Measurements from ENCODE around the gene VSIG10. TPM values are rescaled to one million over a fixed set of nuclear protein-coding genes. Genes with fewer than 3 reads are reported as not detected.

VSIG10 gene
- total and polyA plus RNA-seq, 8 donors, result 8.3 to 300 (median 23.1) TPM

DNA sequence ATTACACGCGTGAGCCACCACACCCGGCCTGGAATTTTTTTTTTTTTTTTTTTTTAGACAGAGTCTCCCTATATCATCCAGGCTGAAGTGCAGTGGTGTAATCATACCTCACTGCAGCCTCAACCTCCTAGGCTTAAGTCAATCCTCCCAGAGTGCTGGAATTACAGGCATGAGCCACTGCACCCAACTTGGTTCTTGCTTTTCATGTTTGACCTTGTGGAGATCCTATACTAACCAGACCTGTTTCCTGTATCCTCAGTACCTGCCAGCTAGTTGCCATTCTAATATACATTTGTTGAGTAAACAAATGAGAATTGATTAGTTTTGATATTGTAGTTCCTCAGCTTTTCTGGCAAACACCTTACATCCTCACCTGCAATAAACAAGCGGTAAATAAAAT is 3.2 kb upstream of the VSIG10 start:
- no peaks in the 10 kb centered on the region for H3K27me3 ChIP-seq
- intact Hi-C loops (cut with DNase I; ENCODE audit: low total_unique reads), result no loop called here
- no peaks in the 10 kb centered on the region for H3K36me3 ChIP-seq
- WGBS, 5 donors, result 57 to 85% (median 63%) methylated on average over 4 of the region's 4 CpGs
- H3K9me3 ChIP-seq, result no peaks in the 10 kb centered on the region
- H3K27ac ChIP-seq, result no peak overlapping the region
- H3K4me3 ChIP-seq, result no peak overlapping the region
- peaks cover 0 to 24% (median 20%) of the 10 kb centered on the region in 4 donors for H3K4me1 ChIP-seq
- TF ChIP-seq POLR2A (IDR thresholded peaks at IDR 0.05) (no peak), POLR2AphosphoS5 (IDR thresholded peaks at IDR 0.05) (no peak), EP300 (IDR thresholded peaks at IDR 0.05) (no peak)
- TF ChIP-seq, protein P1, sequence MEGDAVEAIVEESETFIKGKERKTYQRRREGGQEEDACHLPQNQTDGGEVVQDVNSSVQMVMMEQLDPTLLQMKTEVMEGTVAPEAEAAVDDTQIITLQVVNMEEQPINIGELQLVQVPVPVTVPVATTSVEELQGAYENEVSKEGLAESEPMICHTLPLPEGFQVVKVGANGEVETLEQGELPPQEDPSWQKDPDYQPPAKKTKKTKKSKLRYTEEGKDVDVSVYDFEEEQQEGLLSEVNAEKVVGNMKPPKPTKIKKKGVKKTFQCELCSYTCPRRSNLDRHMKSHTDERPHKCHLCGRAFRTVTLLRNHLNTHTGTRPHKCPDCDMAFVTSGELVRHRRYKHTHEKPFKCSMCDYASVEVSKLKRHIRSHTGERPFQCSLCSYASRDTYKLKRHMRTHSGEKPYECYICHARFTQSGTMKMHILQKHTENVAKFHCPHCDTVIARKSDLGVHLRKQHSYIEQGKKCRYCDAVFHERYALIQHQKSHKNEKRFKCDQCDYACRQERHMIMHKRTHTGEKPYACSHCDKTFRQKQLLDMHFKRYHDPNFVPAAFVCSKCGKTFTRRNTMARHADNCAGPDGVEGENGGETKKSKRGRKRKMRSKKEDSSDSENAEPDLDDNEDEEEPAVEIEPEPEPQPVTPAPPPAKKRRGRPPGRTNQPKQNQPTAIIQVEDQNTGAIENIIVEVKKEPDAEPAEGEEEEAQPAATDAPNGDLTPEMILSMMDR (IDR thresholded peaks at IDR 0.05), result no peak
- DNase-seq, result peak in 1 of 2 donors; percentile 55

DNA sequence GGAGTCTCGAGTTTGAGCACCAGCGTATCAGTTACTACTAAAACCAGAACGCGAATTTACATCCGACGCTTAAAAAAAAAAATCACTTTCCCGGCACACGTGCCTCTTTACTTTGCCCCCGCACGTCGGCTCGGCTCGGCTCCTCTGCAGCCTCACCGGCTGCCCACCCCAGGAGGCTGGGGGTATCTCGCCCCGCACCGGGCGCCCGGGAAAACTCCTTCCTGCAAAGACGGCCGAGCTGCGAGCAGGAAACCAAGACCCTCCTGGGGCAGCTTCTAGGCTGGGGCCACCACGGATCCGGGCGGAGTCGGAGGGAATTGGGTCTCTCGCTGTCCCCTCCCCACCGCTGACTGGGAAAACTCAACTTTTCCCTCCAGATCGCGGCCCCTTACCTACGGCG is 610 bp downstream of the VSIG10 start:
- 0 to 1% (median 0%) methylated on average over 6 to 32 of the region's 32 CpGs for WGBS, 5 donors
- intact Hi-C loops (cut with DNase I; ENCODE audit: low total_unique reads), result no loop called here

DNA sequence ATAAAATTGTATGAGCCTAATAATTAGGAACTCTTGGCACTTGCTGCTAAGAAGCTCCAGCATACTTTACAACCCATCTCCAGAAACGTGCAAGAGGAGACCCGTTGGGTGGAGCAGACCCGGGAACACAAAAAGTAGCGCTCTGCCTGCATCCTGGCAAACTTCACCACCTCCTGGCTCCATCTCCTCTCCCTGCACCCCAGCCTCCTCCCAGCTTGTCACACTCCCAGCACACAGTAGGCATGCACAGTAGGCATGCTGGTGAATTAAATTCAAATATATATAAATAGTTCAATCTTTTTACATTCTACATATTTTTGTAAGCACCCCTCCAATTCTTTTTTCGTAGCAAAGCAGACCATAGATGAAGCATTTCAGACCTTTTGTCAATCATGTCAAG is 1.2 kb downstream of the VSIG10 start:
- intact Hi-C loops (cut with DNase I; ENCODE audit: low total_unique reads), result no loop called here
- H3K4me1 ChIP-seq, result peaks cover 0 to 31% (median 26%) of the 10 kb centered on the region in 4 donors
- no peak for DNase-seq
- no peaks in the 10 kb centered on the region for H3K36me3 ChIP-seq
- H3K27ac ChIP-seq, result peak overlapping the region in 2 of 5 donors; percentile 83 to 91
- no peaks in the 10 kb centered on the region for H3K9me3 ChIP-seq
- no peaks in the 10 kb centered on the region for H3K27me3 ChIP-seq
- TF ChIP-seq EP300 (IDR thresholded peaks at IDR 0.05) (no peak), POLR2A (IDR thresholded peaks at IDR 0.05) (no peak), POLR2AphosphoS5 (IDR thresholded peaks at IDR 0.05) (no peak)
- TF ChIP-seq, protein P1 (IDR thresholded peaks at IDR 0.05), result no peak
- H3K4me3 ChIP-seq, result peak overlapping the region; percentile 69 to 89 (median 74)
- 27 to 47% (median 33%) methylated on average over 5 of the region's 5 CpGs for WGBS, 5 donors

More for the DNA sequence above, 610 bp downstream of the VSIG10 start:
- no peak for TF ChIP-seq POLR2A (IDR thresholded peaks at IDR 0.05)
- TF ChIP-seq POLR2AphosphoS5 (IDR thresholded peaks at IDR 0.05), result no peak
- no peak for TF ChIP-seq EP300 (IDR thresholded peaks at IDR 0.05)
- TF ChIP-seq, protein P1 (IDR thresholded peaks at IDR 0.05), result no peak
- no peaks in the 10 kb centered on the region for H3K27me3 ChIP-seq
- peak overlapping the region; percentile 79 to 91 (median 85) for H3K27ac ChIP-seq
- H3K4me1 ChIP-seq, result peaks cover 0 to 30% (median 25%) of the 10 kb centered on the region in 4 donors
- no peak for DNase-seq
- no peaks in the 10 kb centered on the region for H3K36me3 ChIP-seq
- H3K9me3 ChIP-seq, result no peaks in the 10 kb centered on the region
- peak overlapping the region; percentile 69 to 89 (median 74) for H3K4me3 ChIP-seq

DNA sequence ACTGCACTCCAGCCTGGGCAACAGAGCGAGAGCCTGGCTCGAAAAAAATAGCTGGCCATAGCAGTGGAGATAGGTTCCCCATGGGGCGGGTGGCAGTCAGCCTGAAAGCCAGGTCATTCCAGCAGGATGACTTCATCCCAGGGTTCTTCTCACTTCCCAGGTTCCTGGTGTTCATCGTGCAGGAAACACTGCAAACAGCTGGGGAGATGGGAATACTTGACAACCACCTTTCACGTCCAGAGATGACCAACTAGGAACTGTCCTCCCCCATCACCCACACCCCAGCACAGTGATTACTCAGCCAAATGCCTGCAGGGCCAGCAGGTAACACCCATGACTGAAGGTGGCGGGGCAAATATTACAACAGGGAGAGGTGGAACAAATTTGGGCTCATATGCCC is 1.7 kb downstream of the VSIG10 start:
- TF ChIP-seq, protein P1 (IDR thresholded peaks at IDR 0.05), result no peak
- TF ChIP-seq POLR2A (IDR thresholded peaks at IDR 0.05) (no peak), POLR2AphosphoS5 (IDR thresholded peaks at IDR 0.05) (no peak), EP300 (IDR thresholded peaks at IDR 0.05) (no peak)
- intact Hi-C loops (cut with DNase I; ENCODE audit: low total_unique reads), result no loop called here

More for the DNA sequence above, 1.7 kb downstream of the VSIG10 start:
- peaks cover 0 to 31% (median 26%) of the 10 kb centered on the region in 4 donors for H3K4me1 ChIP-seq
- no peak overlapping the region for H3K4me3 ChIP-seq
- H3K36me3 ChIP-seq, result no peaks in the 10 kb centered on the region
- 68 to 87% (median 77%) methylated on average over 6 of the region's 6 CpGs for WGBS, 5 donors
- H3K27ac ChIP-seq, result peak overlapping the region in 1 of 5 donors; percentile 1
- DNase-seq, result no peak
- H3K9me3 ChIP-seq, result no peaks in the 10 kb centered on the region
- H3K27me3 ChIP-seq, result no peaks in the 10 kb centered on the region
